HG02763 (cell line): ENCODE measurements around the gene SIK3.
A peak's percentile ranks its signal among the peaks of the same experiment; 100 is the strongest.
"Not testable (repeated sequence)": the region's sequence is repeated elsewhere in the genome, so short reads cannot be mapped to it uniquely, and the experiment has no call there.

Experiments
- ATAC-seq: cut with Tn5 transposase; IDR thresholded peaks from one replicate; pipeline ENCODE4 v1.9.1; 2021; ENCODE audit warnings: mild to moderate bottlenecking, moderate library complexity; ENCODE audit not compliant: unreplicated experiment

Gene SIK3

DNA sequence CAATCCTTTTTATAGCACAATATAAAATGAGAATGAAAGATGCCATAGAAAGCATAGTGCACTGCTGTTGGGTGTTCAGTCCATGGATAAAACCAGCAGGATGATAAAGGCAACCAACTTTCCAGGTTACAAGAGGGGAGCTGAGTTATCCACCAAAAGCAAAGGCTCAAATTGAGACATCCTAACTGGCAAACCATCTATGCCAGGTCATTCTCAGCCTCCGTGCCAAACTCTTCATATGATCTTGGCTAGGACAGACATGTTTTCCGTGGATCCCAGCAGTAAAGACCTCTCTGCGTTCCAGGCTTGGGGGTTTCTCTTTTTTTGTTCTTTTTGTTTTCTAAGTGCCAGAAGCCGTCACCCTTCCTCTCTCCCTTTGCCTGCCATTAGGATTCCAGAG lies 253.5 kb downstream of the SIK3 start:
- no peak for ATAC-seq

GRCh38 chr11:116843661-116844060 lies 254.6 kb downstream of the SIK3 start:
- no peak for ATAC-seq

DNA sequence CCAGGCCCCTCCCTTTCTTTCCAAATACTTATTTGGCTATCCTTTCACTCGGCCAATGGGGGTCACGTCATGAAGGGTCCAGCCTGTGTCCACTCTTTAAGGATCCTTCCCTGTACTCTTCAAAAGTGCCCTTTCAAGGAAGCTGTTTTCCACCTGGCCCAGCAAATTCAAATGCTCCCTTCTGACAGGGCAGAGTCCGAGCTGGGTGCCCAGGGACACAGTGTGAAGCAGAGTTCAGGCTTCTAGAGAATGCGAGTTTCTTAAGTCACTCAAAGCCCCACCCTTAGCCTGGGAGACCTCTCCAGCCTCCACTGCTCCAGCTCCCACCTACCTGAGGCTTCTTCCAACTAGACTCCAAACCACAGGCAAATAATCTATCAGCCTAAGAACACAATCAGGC lies 255.3 kb downstream of the SIK3 start:
- ATAC-seq: no peak

- no peak for ATAC-seq
Measured at GRCh38 chr11:116842117-116842516, 256.1 kb downstream of the SIK3 start.

GRCh38 chr11:116840746-116841296 lies 257.4 kb downstream of the SIK3 start:
- ATAC-seq: no peak

DNA sequence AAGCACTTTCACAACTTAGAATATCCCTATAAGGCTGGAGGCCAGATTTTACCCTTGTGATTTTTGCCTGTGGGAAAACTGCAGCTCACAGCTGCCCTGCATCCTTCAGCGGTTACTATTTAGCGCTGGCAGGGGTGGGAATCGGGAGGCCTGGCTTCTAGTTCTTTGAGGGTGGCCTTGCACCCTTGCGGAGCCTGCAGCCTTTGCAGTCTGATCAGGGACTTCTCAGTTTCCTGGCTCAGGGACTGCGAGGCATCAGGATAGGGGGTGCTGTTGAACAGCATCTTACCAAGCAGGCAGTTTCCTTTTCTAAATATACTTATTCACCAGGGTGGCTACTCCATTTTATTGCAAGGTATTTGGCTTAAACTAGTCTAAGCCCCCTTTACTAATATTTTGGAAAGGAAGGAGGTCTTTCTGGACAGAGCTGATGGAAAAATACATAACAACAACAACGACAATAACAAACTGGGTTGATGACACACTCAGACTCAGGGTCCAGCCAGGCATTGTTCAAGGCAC lies 257.9 kb downstream of the SIK3 start:
- ATAC-seq: no peak

DNA sequence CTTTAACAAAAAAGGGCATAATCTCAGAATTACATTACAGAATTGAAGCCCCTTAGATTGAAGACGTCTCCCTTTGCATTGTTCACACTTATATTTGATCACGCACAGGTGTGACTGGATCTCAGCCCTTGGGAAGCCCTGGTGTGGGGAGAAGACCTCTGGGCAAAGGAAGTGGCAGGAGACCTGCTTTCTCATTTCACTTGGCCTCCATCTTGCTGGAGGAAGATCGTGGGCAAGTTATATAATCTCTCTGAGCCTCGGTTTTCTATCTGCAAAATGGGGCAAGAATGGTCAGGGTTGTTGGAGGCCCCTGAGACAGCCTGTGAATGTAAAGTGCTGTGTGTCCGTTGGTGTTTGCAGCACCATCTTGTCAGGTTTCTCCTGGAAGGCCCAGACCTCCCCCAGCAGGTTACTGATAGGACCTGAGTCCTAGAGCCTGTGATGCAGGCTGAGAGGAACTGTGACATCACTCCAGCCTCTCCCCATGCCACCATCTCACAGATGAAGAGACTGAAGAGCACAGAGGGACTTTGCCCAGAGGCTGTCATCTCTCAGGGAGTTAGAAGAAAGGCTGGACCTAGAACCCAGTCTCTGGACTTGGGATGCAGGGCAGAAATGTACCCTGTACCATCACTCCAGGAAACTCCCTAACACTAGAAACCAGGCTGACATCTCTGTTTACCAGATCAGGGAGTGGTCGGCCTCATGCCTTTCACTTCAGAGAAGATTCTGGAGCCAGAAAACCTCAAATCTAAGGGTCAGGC lies 259.7 kb downstream of the SIK3 start:
- ATAC-seq: no peak

DNA sequence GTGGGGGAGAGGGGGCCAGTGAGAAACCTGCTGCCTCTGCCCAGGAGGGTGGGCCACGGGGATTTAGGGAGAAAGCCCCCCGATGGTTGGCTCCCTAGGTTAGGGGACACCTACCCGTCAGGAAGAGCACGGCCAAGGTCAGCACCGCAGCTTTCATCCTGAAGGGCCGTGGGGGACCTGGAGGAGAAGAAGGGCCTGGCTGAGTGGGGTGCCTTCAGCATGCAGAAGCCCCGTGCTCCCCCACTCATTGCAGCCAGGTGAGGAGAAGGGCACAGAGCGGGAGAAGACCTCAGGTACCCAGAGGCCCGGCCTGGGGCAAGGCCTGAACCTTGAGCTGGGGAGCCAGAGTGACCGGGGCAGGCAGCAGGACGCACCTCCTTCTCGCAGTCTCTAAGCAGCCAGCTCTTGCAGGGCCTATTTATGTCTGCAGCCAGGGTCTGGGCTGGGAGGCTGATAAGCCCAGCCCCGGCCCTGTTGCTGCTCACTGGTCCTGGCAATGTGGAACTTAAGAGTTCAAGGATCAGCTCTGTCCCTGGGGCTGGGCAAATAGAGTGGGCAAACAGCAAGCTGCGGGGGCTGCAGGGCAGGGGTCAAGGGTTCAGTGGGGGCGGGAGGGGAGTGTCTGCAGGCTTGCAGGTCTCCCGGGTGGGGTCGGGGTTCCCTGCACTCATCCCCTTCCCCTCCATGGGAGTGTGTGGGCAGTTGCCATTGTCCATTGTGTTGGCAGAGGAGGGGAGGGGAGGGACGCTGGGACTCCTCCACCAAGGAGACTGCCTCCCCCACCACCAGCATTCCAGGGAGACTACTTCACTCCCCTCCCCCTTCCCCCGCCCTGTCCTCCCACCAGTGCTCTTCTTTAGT lies 260.8 kb downstream of the SIK3 start, which contains the start of gene APOA1:
Gene APOA1, minus strand, starts transcription at position 392 of the 861 bp plus-strand sequence. Its CDS starts 235 bp downstream, at position 157.
- no peak for ATAC-seq

- no peak for ATAC-seq
Measured at GRCh38 chr11:116836632-116836991, 261.6 kb downstream of the SIK3 start.

DNA sequence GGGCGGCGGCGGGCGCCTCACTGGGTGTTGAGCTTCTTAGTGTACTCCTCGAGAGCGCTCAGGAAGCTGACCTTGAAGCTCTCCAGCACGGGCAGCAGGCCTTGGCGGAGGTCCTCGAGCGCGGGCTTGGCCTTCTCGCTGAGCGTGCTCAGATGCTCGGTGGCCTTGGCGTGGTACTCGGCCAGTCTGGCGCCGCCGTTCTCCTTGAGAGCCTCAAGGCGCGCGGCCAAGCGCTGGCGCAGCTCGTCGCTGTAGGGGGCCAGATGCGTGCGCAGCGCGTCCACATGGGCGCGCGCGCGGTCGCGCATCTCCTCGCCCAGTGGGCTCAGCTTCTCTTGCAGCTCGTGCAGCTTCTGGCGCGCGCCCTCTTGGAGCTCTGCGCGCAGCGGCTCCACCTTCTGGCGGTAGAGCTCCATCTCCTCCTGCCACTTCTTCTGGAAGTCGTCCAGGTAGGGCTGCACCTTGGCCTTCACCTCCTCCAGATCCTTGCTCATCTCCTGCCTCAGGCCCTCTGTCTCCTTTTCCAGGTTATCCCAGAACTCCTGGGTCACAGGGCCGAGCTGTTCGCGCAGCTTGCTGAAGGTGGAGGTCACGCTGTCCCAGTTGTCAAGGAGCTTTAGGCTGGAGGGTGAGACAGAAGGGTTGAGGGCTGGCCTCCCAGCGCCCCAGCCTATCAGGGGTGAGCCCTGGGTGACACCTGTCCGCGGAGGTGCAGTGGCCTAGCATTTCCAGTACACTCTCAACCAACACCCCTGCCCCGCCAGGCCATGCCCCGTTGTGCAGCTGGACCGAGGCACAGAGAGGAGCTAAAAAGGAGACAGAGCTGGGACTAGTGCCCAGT lies 262.2 kb downstream of the SIK3 start:
- ATAC-seq: peak; percentile 60

DNA sequence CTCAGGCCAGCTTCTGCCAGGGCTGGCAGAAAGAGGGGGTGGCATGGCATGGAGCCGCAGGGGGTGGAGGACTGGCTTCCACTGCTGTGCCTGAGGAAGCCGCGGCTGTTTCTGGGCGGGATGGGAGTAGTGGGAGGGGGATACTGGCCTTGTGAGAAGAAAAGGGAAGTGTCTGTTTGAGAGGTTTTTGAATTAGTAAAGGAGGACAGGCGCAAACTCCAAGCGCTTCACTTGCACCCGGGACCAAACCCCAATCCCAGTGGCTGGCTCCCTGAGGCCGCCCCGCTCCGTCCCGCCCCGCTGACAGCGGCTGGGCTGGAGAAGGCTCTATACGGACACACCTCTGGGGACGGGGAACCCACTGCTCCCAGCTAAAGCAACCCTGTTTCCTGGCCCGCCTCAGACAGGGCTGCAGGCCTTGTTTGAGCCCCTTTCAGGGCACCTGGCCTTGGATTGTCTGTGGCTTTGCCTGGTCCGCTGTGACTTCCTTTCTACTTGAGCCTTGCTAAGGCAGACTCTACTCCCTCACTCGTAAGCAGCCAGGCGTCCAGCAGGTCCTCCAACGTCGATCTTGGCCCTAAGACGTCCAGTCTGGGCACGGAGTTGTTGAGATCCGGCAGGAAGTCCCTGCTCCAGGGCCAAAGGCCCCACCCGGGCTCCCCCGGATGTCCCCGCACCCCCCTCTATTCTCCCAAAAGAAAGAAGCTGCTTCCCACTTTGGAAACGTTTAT lies 263.0 kb downstream of the SIK3 start:
- no peak for ATAC-seq

- ATAC-seq: not testable (repeated sequence)
Measured at GRCh38 chr11:116834535-116835041, 263.6 kb downstream of the SIK3 start.

GRCh38 chr11:116833816-116834534 lies 264.3 kb downstream of the SIK3 start:
- no peak for ATAC-seq

DNA sequence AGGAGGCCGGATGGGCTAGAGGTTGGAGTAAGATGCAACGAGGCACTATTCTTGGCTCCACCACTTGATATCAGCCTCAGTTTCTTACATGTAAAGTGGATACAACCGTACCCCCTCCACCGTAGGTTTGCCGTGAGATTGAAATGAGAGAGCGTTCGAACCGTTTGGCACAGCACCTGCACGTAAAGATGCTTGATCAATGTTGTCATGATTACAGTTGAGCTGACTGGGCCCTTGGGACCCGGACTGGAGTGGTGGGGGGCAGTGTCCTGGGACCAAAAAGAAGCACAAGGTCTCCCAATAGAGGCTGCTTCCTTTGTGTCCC lies 264.8 kb downstream of the SIK3 start:
- no peak for ATAC-seq

GRCh38 chr11:116832350-116833290 lies 265.6 kb downstream of the SIK3 start:
- ATAC-seq: no peak

DNA sequence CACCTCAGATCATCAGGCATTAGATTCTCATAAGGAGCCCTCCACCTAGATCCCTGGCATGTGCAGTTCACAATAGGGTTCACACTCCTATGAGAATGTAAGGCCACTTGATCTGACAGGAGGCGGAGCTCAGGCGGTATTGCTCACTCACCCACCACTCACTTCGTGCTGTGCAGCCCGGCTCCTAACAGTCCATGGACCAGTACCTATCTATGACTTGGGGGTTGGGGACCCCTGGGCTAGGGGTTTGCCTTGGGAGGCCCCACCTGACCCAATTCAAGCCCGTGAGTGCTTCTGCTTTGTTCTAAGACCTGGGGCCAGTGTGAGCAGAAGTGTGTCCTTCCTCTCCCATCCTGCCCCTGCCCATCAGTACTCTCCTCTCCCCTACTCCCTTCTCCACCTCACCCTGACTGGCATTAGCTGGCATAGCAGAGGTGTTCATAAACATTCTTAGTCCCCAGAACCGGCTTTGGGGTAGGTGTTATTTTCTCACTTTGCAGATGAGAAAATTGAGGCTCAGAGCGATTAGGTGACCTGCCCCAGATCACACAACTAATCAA lies 266.4 kb downstream of the SIK3 start:
- ATAC-seq: no peak

DNA sequence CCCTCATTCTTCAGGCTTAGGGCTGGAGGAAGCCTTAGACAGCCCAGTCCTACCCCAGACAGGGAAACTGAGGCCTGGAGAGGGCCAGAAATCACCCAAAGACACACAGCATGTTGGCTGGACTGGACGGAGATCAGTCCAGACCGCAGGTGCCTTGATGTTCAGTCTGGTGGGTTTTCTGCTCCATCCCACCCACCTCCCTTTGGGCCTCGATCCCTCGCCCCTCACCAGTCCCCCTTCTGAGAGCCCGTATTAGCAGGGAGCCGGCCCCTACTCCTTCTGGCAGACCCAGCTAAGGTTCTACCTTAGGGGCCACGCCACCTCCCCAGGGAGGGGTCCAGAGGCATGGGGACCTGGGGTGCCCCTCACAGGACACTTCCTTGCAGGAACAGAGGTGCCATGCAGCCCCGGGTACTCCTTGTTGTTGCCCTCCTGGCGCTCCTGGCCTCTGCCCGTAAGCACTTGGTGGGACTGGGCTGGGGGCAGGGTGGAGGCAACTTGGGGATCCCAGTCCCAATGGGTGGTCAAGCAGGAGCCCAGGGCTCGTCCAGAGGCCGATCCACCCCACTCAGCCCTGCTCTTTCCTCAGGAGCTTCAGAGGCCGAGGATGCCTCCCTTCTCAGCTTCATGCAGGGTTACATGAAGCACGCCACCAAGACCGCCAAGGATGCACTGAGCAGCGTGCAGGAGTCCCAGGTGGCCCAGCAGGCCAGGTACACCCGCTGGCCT lies 267.9 kb downstream of the SIK3 start:
- ATAC-seq: no peak
